ENCODE results near the gene FLYWCH2.

DNA sequence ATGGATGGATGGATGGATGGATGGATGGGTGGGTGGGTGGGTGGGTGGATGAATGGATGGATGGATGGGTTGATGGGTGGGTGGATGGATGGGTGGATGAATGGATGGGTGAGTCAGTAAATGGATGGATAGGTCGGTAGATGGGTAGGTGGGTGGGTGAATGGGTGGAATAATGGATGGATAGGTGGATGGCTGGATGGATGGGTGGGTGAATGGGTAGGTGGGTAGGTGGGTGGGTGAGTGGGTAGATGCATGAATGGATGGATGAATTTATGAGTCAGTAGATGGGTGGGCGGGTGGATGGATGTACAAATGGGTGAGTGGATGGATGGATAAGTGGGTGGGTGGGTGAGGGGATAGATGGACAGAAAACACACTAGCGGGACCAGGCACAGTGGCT, 48.0 kb upstream of the FLYWCH2 start:
- TF ChIP-seq, protein P1, sequence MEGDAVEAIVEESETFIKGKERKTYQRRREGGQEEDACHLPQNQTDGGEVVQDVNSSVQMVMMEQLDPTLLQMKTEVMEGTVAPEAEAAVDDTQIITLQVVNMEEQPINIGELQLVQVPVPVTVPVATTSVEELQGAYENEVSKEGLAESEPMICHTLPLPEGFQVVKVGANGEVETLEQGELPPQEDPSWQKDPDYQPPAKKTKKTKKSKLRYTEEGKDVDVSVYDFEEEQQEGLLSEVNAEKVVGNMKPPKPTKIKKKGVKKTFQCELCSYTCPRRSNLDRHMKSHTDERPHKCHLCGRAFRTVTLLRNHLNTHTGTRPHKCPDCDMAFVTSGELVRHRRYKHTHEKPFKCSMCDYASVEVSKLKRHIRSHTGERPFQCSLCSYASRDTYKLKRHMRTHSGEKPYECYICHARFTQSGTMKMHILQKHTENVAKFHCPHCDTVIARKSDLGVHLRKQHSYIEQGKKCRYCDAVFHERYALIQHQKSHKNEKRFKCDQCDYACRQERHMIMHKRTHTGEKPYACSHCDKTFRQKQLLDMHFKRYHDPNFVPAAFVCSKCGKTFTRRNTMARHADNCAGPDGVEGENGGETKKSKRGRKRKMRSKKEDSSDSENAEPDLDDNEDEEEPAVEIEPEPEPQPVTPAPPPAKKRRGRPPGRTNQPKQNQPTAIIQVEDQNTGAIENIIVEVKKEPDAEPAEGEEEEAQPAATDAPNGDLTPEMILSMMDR (IDR thresholded peaks at IDR 0.05; ENCODE audit: insufficient read depth, low read depth, low read length): no peak
- no peak for TF ChIP-seq EZH2 (IDR thresholded peaks at IDR 0.05; ENCODE audit: insufficient read depth, low read length)
